GM12878 (cell line): ENCODE measurements around the gene DYNC2H1. TPM values are rescaled to one million over a fixed set of nuclear protein-coding genes. Genes with fewer than 3 reads are reported as not detected.

ENCODE experiments used
- ATAC-seq: fragments of 200-7000 bp; cut with Tn5 transposase; 3 replicates; pipeline ENCODE4 v1.9.1; 2020; ENCODE audit warnings: mild to moderate bottlenecking, moderate library complexity
- BruUV-seq: library from RNA; stranded (reverse); fragments of 400-500 nt; replicated peaks from 2 replicates; lab custom pipeline; 2021; lab: Mats Ljungman, UMichigan
- CTCF ChIA-PET: fragments of 300-600 bp; sonication (Branson Sonifier 250); formaldehyde crosslinking; extraction: SDS; loops from one replicate; lab custom pipeline; 2021; ENCODE audit warnings: inconsistent platforms; lab: Yijun Ruan, JAX
- POLR2A ChIA-PET: fragments of 350-600 bp; formaldehyde crosslinking; extraction: SDS; loops from one replicate; lab custom pipeline; 2021; ENCODE audit warnings: inconsistent platforms; lab: Charles Lee
- RAD21 ChIA-PET: fragments of 300-600 bp; sonication (Branson Sonifier 250); formaldehyde crosslinking; loops from one replicate; lab custom pipeline; 2023; ENCODE audit warnings: antibody characterized with exemption; ENCODE audit not compliant: unreplicated experiment; lab: Charles Lee
- SMC1A ChIA-PET: fragments of 300-600 bp; sonication (Branson Sonifier 250); formaldehyde crosslinking; loops from one replicate; lab custom pipeline; 2023; ENCODE audit not compliant: unreplicated experiment, uncharacterized antibody; lab: Charles Lee
- DNase-seq: peaks from one replicate; pipeline ENCODE4 v3.0.0-alpha.2; 2011; ENCODE audit warnings: low read depth, low spot score
- FAIRE-seq: peaks from 3 replicates; lab custom pipeline; 2011; peaks lifted over from hg19 to GRCh38; lab: Jason Lieb, UNC
- H2AFZ ChIP-seq: 2 replicates; pipeline ENCODE4 v1.6.0; 2011; ENCODE audit warnings: low read depth, low read length, control low read depth; ENCODE audit not compliant: control insufficient read depth
- H3K27ac ChIP-seq: 2 replicates; pipeline ENCODE4 v1.5.1; 2011; ENCODE audit warnings: control low read depth; ENCODE audit not compliant: control insufficient read depth, insufficient read depth
- H3K27me3 ChIP-seq, 2 experiments: replicated peaks in 1 of 2; 2 replicates each; pipeline versions ENCODE4 v1.6.0 to v1.6.1; 2011; ENCODE audit warnings: low read length in 1 of 2; ENCODE audit not compliant: control insufficient read depth in 2 of 2, insufficient read depth in 2 of 2
- H3K36me3 ChIP-seq, 2 experiments: 2 replicates each; pipeline ENCODE4 v1.5.1; 2011; ENCODE audit warnings: low read length in 1 of 2; ENCODE audit not compliant: control insufficient read depth in 2 of 2, insufficient read depth in 2 of 2
- H3K4me1 ChIP-seq: 2 replicates; pipeline ENCODE4 v1.6.1; 2011; ENCODE audit warnings: mild to moderate bottlenecking, low read length, moderate library complexity, mixed read lengths; ENCODE audit not compliant: control insufficient read depth, insufficient read depth
- H3K4me2 ChIP-seq: 2 replicates; pipeline ENCODE4 v1.6.0; 2011; ENCODE audit warnings: control low read depth; ENCODE audit not compliant: control insufficient read depth, insufficient read depth
- H3K4me3 ChIP-seq: fragments of 200-600 bp; sonication (generic); 2 replicates; pipeline ENCODE4 v1.5.1; 2016
- H3K79me2 ChIP-seq: 2 replicates; pipeline ENCODE4 v1.6.0; 2011; ENCODE audit warnings: low read length; ENCODE audit not compliant: control insufficient read depth, insufficient read depth
- H3K9ac ChIP-seq: 2 replicates; pipeline ENCODE4 v1.8.0; 2011; ENCODE audit warnings: low read length, control low read depth, mixed read lengths; ENCODE audit not compliant: control insufficient read depth, insufficient read depth
- H3K9me3 ChIP-seq: replicated peaks from 3 replicates; pipeline ENCODE4 v1.5.1; 2011; ENCODE audit warnings: mild to moderate bottlenecking, low read length; ENCODE audit not compliant: control insufficient read depth, insufficient read depth
- H4K20me1 ChIP-seq: 2 replicates; pipeline ENCODE4 v1.6.0; 2011; ENCODE audit not compliant: control insufficient read depth, insufficient read depth
- ATF3 ChIP-seq: IDR thresholded peaks from 2 replicates; pipeline ENCODE4 v1.6.1; 2011; ENCODE audit warnings: low read depth, mild to moderate bottlenecking, low read length, moderate library complexity, borderline replicate concordance; ENCODE audit errors: extremely low read depth
- ESRRA ChIP-seq: IDR thresholded peaks from 2 replicates; pipeline ENCODE4 v1.6.1; 2012; ENCODE audit warnings: mild to moderate bottlenecking, low read length, improper control_type of control experiment
- FOXK2 ChIP-seq: fragments of 450-650 bp; IDR thresholded peaks from 2 replicates; pipeline ENCODE4 v1.6.1; 2017; ENCODE audit warnings: mild to moderate bottlenecking, moderate library complexity
- HDAC6 ChIP-seq: fragments of 200-600 bp; sonication (generic); IDR thresholded peaks from one replicate; pipeline ENCODE4 v1.8.0; 2017; ENCODE audit warnings: antibody characterized with exemption; ENCODE audit not compliant: unreplicated experiment
- IRF4 ChIP-seq: IDR thresholded peaks from 2 replicates; pipeline ENCODE4 v1.6.1; 2011; ENCODE audit warnings: low read depth, low read length
- KAT2A ChIP-seq: conservative IDR thresholded peaks from 2 replicates; pipeline ENCODE4 v1.6.1; 2011; ENCODE audit warnings: low read depth, low read length; ENCODE audit not compliant: control insufficient read depth
- MEF2A ChIP-seq: IDR thresholded peaks from 2 replicates; pipeline ENCODE4 v1.6.1; 2011; ENCODE audit warnings: low read depth, mild to moderate bottlenecking, low read length, moderate library complexity; ENCODE audit not compliant: insufficient read depth
- MTA2 ChIP-seq: fragments of 450-650 bp; IDR thresholded peaks from 2 replicates; pipeline ENCODE4 v1.6.1; 2016; ENCODE audit warnings: low read depth, mild to moderate bottlenecking, moderate library complexity
- MYB ChIP-seq: fragments of 150-350 bp; IDR thresholded peaks from 2 replicates; pipeline ENCODE4 v1.6.1; 2014; ENCODE audit warnings: mild to moderate bottlenecking, low read depth, low read length, borderline replicate concordance
- PKNOX1 ChIP-seq: fragments of 450-650 bp; IDR thresholded peaks from 2 replicates; pipeline ENCODE4 v1.6.1; 2016; ENCODE audit warnings: mild to moderate bottlenecking
- TCF3 ChIP-seq: IDR thresholded peaks from 2 replicates; pipeline ENCODE4 v1.6.1; 2012; ENCODE audit warnings: low read depth, mild to moderate bottlenecking, low read length, borderline replicate concordance; ENCODE audit not compliant: insufficient read depth
- USF2 ChIP-seq: IDR thresholded peaks from 2 replicates; pipeline ENCODE4 v1.6.1; 2011; ENCODE audit warnings: low read depth, low read length, improper control_type of control experiment, borderline replicate concordance
- ZNF24 ChIP-seq: fragments of 450-650 bp; IDR thresholded peaks from 2 replicates; pipeline ENCODE4 v1.6.1; 2017; ENCODE audit warnings: antibody characterized with exemption, mild to moderate bottlenecking
- ZNF622 ChIP-seq: fragments of 450-650 bp; IDR thresholded peaks from 2 replicates; pipeline ENCODE4 v1.6.1; 2017; ENCODE audit warnings: mild to moderate bottlenecking, inconsistent platforms
- WGBS: methylation state at CpG from one replicate; pipeline ENCODE4 v1.1.6; 2016; ENCODE audit warnings: low lambda C conversion rate; ENCODE audit not compliant: insufficient replicate concordance, insufficient coverage; ENCODE audit errors: missing lambda C conversion rate; 5-methylcytosine and 5-hydroxymethylcytosine counted together
- in situ Hi-C: fragments of 300-500 bp; cut with MboI; formaldehyde crosslinking; loops from 9 replicates; pipeline ENCODE4 v1.14.3; 2018; ENCODE audit warnings: mixed read lengths
- intact Hi-C: fragments of 100-400 bp; cut with micrococcal nuclease; formaldehyde crosslinking; loops from one replicate; pipeline ENCODE4 v1.14.2; 2022; ENCODE audit not compliant: unreplicated experiment
- polyA plus RNA-seq, 11 experiments: library from polyadenylated mRNA; depleted of rRNA in 4 of 11; unstranded in 6 of 11; stranded (reverse) in 5 of 11; fragments of >200 nt; fragmentation: Nextera tagmentation in 4 of 11; fragmentation: Illumina TruSeq in 1 of 11; extraction: Ambion mirVana in 4 of 11; extraction: Trizol in 1 of 11; gene quantifications; 1 replicate in 1 of 11; 2 replicates in 10 of 11; pipeline versions ENCODE4 v1.2.1 to v1.2.3, GENCODE V29; 2011 to 2016; ENCODE audit warnings: inconsistent platforms in 2 of 11, missing spikeins in 2 of 11, low read depth in 1 of 11
- total RNA-seq, 4 experiments: library from RNA; depleted of rRNA in 3 of 4; stranded (reverse); fragments of >200 nt in 3 of 4; fragmentation: Illumina TruSeq in 1 of 4; extraction: Trizol in 1 of 4; gene quantifications; 2 replicates each; pipeline versions ENCODE4 v1.2.1 to v1.2.3, GENCODE V29; 2013 to 2021

Gene DYNC2H1
- total and polyA plus RNA-seq, 10 of the 15 experiments (the other 5 are each of a cell fraction or from before 2014, with no cell fraction given): 0.12 to 3.9 (median 0.23) TPM; not detected in 2

- 0% methylated on average over 2 of the region's 2 CpGs for WGBS
- no peak for ATAC-seq
- H3K9ac ChIP-seq: no peak overlapping the region
- SMC1A ChIA-PET: no interaction called here
- H3K79me2 ChIP-seq: no peaks in the 10 kb centered on the region
- H2AFZ ChIP-seq: no peak overlapping the region
- POLR2A ChIA-PET: no interaction called here
- no peaks in the 10 kb centered on the region for H3K4me1 ChIP-seq
- DNase-seq: no peak
- no peaks in the 10 kb centered on the region for H3K9me3 ChIP-seq
- no peaks in the 10 kb centered on the region for H3K36me3 ChIP-seq
- no TSS peak for BruUV-seq
- TF ChIP-seq PKNOX1 (no peak), USF2 (no peak), TCF3 (no peak), ZNF24 (no peak), ATF3 (no peak), FOXK2 (no peak), ESRRA (no peak), MTA2 (no peak), KAT2A (no peak), IRF4 (no peak), MEF2A (no peak), MYB (no peak), HDAC6 (no peak), ZNF622 (no peak)
- intact Hi-C loops: no loop called here
- no peak overlapping the region for H3K4me2 ChIP-seq
- CTCF ChIA-PET: no interaction called here
- no peaks in the 10 kb centered on the region for H4K20me1 ChIP-seq
- no peak overlapping the region for H3K27ac ChIP-seq
- FAIRE-seq: no peak
- H3K27me3 ChIP-seq: no peaks in the 10 kb centered on the region
- no peak overlapping the region for H3K4me3 ChIP-seq
- RAD21 ChIA-PET: no interaction called here
- in situ Hi-C loops: no loop called here
Measured at GRCh38 chr11:103407641-103408040, 298.4 kb downstream of the DYNC2H1 start.
